ENCODE data around the gene PIP5KL1.

- TF ChIP-seq CTCF (IDR thresholded peaks at IDR 0.05) (no peak), POLR2A (IDR thresholded peaks at IDR 0.05) (no peak), POLR2AphosphoS5 (IDR thresholded peaks at IDR 0.05) (no peak)
Observed at GRCh38 chr9:127945338-127945737, 14.8 kb upstream of the PIP5KL1 start.

All from prostate gland (tissue), 2 donors.